DOHH2 (cell line): Measurements from ENCODE around the gene TMEM94.

Experiments used
- H3F3A ChIP-seq: fragments of 200-600 bp; sonication (generic), shearing (Covaris generic); 2 replicates; pipeline ENCODE4 v1.6.0; 2016; ENCODE audit warnings: antibody characterized with exemption, mild to moderate bottlenecking; ENCODE audit not compliant: control insufficient read depth, insufficient read depth
- H3K27ac ChIP-seq: fragments of 200-600 bp; sonication (generic); 2 replicates; pipeline ENCODE4 v1.5.1; 2014; ENCODE audit warnings: low read depth, mild to moderate bottlenecking, low read length, moderate library complexity
- H3K27me3 ChIP-seq: fragments of 200-600 bp; sonication (generic); 2 replicates; pipeline ENCODE4 v1.6.1; 2014; ENCODE audit warnings: mild to moderate bottlenecking, low read length, mixed read lengths; ENCODE audit not compliant: control insufficient read depth
- H3K36me3 ChIP-seq: fragments of 200-600 bp; sonication (generic); 2 replicates; pipeline ENCODE4 v1.6.1; 2014; ENCODE audit warnings: mild to moderate bottlenecking, low read length, moderate library complexity, mixed read lengths; ENCODE audit not compliant: control insufficient read depth
- H3K4me1 ChIP-seq: fragments of 200-600 bp; sonication (generic); 2 replicates; pipeline ENCODE4 v1.6.1; 2014; ENCODE audit warnings: mild to moderate bottlenecking, low read length, mixed read lengths; ENCODE audit not compliant: control insufficient read depth
- H3K4me2 ChIP-seq: fragments of 200-600 bp; sonication (generic); 2 replicates; pipeline ENCODE4 v1.6.0; 2014; ENCODE audit warnings: mild to moderate bottlenecking, low read length, moderate library complexity
- H3K4me3 ChIP-seq: fragments of 200-600 bp; sonication (generic); 2 replicates; pipeline ENCODE4 v1.5.1; 2014; ENCODE audit warnings: mild to moderate bottlenecking, low read length, mixed read lengths
- H3K79me2 ChIP-seq: fragments of 200-600 bp; sonication (generic); 2 replicates; pipeline ENCODE4 v1.6.1; 2014; ENCODE audit warnings: mild to moderate bottlenecking, low read length, mixed read lengths; ENCODE audit not compliant: control insufficient read depth
- H3K9me2 ChIP-seq: fragments of 200-600 bp; sonication (generic); replicated peaks from 2 replicates; pipeline ENCODE4 v1.6.1; 2014; ENCODE audit warnings: mild to moderate bottlenecking, low read length, mixed read lengths; ENCODE audit not compliant: control insufficient read depth
- H3K9me3 ChIP-seq: fragments of 200-600 bp; sonication (generic); 2 replicates; pipeline ENCODE4 v1.6.1; 2014; ENCODE audit warnings: antibody characterized with exemption, low read length, mixed read lengths; ENCODE audit not compliant: control insufficient read depth, insufficient read depth
- H4K20me1 ChIP-seq: fragments of 200-600 bp; sonication (generic); 2 replicates; pipeline ENCODE4 v1.6.0; 2014; ENCODE audit warnings: low read depth, mild to moderate bottlenecking, antibody characterized with exemption, low read length, moderate library complexity; ENCODE audit not compliant: control insufficient read depth, insufficient read depth
- EZH2phosphoT487 ChIP-seq: fragments of 200-600 bp; sonication (generic); IDR thresholded peaks from 2 replicates; pipeline ENCODE4 v1.6.1; 2017; ENCODE audit warnings: borderline replicate concordance, mild to moderate bottlenecking, antibody characterized with exemption, low read length, moderate library complexity, mixed read lengths
- TF ChIP-seq, protein P1 (sequence below): fragments of 200-600 bp; sonication (generic); IDR thresholded peaks from one replicate; pipeline ENCODE4 v1.5.1; 2014; ENCODE audit warnings: antibody characterized with exemption, mild to moderate bottlenecking, low read depth, low read length; ENCODE audit not compliant: poor library complexity, severe bottlenecking

Gene TMEM94

DNA sequence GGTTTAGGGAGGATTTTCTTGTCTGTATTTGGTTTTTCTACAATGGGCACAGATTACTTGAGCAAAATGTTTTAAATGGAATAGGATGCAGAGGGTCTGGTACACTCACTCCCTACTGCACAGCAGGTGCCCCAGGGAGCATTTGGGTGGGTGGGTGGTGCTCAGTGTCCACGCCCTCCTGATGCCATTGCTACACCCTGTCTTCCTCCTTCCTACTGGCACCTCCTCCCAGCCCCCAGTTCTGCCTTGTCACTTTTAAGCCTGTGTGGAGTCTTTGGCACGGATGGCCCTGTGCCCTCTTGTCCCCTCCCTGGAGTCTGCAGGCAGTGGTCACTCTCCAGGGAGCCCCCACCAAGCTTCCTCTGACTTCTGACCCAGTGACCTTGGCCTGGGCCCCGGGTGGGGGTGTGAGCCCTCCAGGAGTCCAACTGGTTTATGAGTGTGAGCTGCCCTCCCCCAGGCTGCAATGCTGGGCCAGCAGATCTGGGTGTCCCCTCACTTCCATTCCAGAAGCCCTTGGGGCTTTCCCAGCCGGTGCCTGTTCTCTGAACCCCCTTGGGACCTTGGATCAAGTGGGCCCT lies 84.6 kb downstream of the TMEM94 start:
- Histone ChIP-seq H4K20me1 (no peaks in the 10 kb centered on the region), H3K27ac (no peak overlapping the region), H3K9me2 (no peaks in the 10 kb centered on the region), H3K36me3 (no peaks in the 10 kb centered on the region), H3K27me3 (no peaks in the 10 kb centered on the region), H3K4me3 (no peak overlapping the region), H3K4me1 (no peaks in the 10 kb centered on the region), H3F3A (no peaks in the 10 kb centered on the region), H3K79me2 (no peaks in the 10 kb centered on the region), H3K9me3 (no peaks in the 10 kb centered on the region), H3K4me2 (no peak overlapping the region)
- TF ChIP-seq EZH2phosphoT487: no peak
- TF ChIP-seq, protein P1, sequence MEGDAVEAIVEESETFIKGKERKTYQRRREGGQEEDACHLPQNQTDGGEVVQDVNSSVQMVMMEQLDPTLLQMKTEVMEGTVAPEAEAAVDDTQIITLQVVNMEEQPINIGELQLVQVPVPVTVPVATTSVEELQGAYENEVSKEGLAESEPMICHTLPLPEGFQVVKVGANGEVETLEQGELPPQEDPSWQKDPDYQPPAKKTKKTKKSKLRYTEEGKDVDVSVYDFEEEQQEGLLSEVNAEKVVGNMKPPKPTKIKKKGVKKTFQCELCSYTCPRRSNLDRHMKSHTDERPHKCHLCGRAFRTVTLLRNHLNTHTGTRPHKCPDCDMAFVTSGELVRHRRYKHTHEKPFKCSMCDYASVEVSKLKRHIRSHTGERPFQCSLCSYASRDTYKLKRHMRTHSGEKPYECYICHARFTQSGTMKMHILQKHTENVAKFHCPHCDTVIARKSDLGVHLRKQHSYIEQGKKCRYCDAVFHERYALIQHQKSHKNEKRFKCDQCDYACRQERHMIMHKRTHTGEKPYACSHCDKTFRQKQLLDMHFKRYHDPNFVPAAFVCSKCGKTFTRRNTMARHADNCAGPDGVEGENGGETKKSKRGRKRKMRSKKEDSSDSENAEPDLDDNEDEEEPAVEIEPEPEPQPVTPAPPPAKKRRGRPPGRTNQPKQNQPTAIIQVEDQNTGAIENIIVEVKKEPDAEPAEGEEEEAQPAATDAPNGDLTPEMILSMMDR: no peak

DNA sequence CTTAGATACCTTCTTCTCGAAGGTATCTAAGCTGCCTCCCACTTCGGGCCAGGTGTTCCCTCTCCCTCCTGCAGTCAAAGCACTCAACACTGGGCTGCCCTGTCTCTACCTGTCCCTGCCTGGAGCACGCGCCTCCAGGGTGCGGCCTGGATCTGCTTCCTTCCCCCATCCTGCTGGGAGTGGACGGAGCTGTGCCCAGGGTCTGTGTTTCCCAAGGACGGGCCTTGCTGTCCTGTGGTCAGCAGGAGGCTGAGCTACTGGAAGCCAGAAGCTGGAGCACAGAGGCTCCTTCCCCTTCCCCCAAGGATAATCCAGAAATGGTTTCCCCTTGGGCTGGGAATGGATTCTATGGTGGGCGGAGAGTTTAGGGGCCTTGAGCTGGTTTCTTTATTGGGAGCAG lies 85.8 kb downstream of the TMEM94 start:
- no peaks in the 10 kb centered on the region for H3K9me3 ChIP-seq
- no peaks in the 10 kb centered on the region for H3F3A ChIP-seq
- TF ChIP-seq, protein P1: no peak
- no peak for TF ChIP-seq EZH2phosphoT487
- H3K36me3 ChIP-seq: no peaks in the 10 kb centered on the region
- H3K4me3 ChIP-seq: no peak overlapping the region
- H4K20me1 ChIP-seq: no peaks in the 10 kb centered on the region
- no peaks in the 10 kb centered on the region for H3K4me1 ChIP-seq
- no peak overlapping the region for H3K4me2 ChIP-seq
- H3K9me2 ChIP-seq: no peaks in the 10 kb centered on the region
- H3K27ac ChIP-seq: no peak overlapping the region
- no peaks in the 10 kb centered on the region for H3K79me2 ChIP-seq
- H3K27me3 ChIP-seq: no peaks in the 10 kb centered on the region

DNA sequence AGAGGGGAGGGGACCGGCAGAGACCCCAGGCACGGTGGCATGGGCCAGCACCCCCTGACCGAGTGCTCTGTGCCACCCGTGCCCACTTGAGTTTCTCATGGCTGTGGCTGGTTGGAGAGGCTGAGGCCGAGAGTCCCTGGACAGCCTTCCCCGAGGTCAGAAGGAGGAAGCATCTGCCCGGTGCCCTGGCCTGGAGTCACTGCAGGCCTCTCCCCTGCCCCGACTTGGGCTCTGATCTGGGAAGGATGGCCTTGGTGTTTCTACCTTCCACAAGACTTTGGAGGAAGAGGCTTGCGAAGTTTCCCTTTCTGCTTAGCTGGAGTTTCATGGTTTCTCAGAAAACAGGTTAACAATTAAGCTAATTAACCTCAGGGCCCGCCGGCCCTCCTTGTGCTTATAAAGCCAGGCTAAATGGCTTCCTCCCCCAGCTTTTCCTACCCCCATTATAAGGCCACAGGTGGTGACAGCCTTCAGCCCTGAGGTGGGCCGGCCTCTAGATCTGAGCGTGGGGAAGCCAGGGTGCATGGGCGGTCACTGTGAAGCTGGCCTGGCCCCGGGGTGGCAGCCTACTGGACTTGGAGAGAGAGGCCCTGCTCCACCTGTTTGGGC lies 86.4 kb downstream of the TMEM94 start:
- no peaks in the 10 kb centered on the region for H3K27me3 ChIP-seq
- no peak for TF ChIP-seq EZH2phosphoT487
- TF ChIP-seq, protein P1: no peak
- H3K36me3 ChIP-seq: no peaks in the 10 kb centered on the region
- no peaks in the 10 kb centered on the region for H3K4me1 ChIP-seq
- H4K20me1 ChIP-seq: no peaks in the 10 kb centered on the region
- H3K27ac ChIP-seq: no peak overlapping the region
- H3K4me2 ChIP-seq: no peak overlapping the region
- no peak overlapping the region for H3K4me3 ChIP-seq
- no peaks in the 10 kb centered on the region for H3F3A ChIP-seq
- H3K9me3 ChIP-seq: no peaks in the 10 kb centered on the region
- H3K79me2 ChIP-seq: no peaks in the 10 kb centered on the region
- no peaks in the 10 kb centered on the region for H3K9me2 ChIP-seq
